Omental fat pad (tissue), 4 donors: ENCODE measurements around the gene CYP19A1. TPM values are rescaled to one million over a fixed set of nuclear protein-coding genes. Genes with fewer than 3 reads are reported as not detected.
A peak's percentile ranks its signal among the peaks of the same experiment; 100 is the strongest.

ENCODE experiments used
- ATAC-seq: fragments of 150-250 bp; one replicate; pipeline ENCODE4 v1.9.1; 2016; ENCODE audit warnings: mild to moderate bottlenecking, moderate library complexity; ENCODE audit not compliant: low FRiP score
- DNase-seq: peaks from one replicate; pipeline ENCODE4 v3.0.0-alpha.2; 2019; ENCODE audit warnings: low spot score
- total RNA-seq, 4 donors: library from RNA; depleted of rRNA; stranded (reverse); fragments of >200 nt; gene quantifications; one replicate each; pipeline ENCODE4 v1.1.0, GENCODE V29; 2016
- TF ChIP-seq, protein P1 (sequence below), 3 donors: fragments of 450-650 bp; IDR thresholded peaks; one replicate each; pipeline ENCODE4 v1.5.1; 2016 to 2017; ENCODE audit warnings: antibody characterized with exemption in 3 of 3, mild to moderate bottlenecking in 3 of 3, moderate library complexity in 2 of 3

The CYP19A1 gene
- total RNA-seq, 4 donors from 2014 or later, result 1.5 to 16.2 (median 6.8) TPM; not detected in 1

DNA sequence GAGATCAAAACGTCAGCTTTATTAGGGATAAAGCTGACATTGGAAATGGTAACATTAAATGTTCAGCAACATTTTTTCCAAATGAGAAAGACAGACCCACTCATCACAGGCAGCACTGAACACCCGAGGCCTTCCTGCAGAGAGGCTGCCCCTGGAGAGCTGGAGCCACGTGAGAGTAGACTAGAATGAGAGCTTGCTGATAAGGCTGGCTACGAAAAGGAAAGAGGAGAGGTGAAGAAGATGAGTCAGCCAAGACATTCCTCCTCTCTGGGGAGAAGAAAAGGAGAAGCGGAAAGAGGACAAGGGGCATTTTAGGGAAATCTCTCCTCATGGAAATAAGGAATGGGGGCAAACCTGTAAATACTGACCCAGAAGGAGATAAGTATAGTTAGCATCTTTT, 7.3 kb downstream of the CYP19A1 start:
- ATAC-seq (no peak), DNase-seq (no peak)
- TF ChIP-seq, protein P1, sequence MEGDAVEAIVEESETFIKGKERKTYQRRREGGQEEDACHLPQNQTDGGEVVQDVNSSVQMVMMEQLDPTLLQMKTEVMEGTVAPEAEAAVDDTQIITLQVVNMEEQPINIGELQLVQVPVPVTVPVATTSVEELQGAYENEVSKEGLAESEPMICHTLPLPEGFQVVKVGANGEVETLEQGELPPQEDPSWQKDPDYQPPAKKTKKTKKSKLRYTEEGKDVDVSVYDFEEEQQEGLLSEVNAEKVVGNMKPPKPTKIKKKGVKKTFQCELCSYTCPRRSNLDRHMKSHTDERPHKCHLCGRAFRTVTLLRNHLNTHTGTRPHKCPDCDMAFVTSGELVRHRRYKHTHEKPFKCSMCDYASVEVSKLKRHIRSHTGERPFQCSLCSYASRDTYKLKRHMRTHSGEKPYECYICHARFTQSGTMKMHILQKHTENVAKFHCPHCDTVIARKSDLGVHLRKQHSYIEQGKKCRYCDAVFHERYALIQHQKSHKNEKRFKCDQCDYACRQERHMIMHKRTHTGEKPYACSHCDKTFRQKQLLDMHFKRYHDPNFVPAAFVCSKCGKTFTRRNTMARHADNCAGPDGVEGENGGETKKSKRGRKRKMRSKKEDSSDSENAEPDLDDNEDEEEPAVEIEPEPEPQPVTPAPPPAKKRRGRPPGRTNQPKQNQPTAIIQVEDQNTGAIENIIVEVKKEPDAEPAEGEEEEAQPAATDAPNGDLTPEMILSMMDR (IDR thresholded peaks at IDR 0.05), result no peak

- DNase-seq, result no peak
- TF ChIP-seq, protein P1 (IDR thresholded peaks at IDR 0.05), result no peak
- no peak for ATAC-seq
Measured at GRCh38 chr15:51328926-51329325, 9.5 kb downstream of the CYP19A1 start.

DNA sequence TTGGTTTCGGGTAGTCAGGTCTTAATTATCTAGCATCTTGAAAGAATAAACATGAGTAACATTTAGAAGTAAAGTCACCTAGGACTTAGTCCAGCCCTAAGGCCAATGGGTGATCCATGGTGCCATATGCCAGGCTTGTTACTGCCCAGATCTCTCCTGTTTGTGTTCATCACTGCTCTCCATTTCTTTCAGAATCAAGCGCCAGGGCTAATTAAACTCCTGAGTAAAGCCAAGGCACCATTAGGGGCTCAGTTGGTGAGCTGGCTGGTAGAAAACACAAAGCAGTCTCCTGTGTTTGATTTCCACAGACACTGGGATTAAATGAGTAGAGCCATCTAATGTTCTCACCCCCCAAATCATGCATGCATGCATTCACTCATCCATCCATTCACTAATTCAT, 11.3 kb downstream of the CYP19A1 start:
- TF ChIP-seq, protein P1 (IDR thresholded peaks at IDR 0.05), result no peak
- no peak for ATAC-seq
- DNase-seq, result no peak

DNA sequence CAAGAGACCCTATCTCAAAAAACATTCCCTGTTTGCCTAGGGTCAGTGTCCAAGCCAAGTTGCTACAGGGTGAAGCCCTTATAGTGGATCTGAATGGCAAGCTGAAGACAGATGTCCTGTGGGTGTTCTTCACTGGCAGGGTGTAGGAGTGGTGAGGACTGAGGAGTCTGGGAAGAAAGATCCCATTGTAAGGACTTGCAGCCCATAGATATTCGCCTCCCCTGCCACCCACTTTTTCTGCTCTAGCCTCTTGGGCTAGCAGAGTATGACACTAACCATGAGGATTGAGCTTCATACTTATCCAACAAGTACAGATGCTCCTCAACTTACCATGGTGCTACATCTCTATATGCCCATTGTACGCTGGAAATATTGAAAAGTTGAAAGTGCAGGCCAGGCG, 13.2 kb downstream of the CYP19A1 start:
- ATAC-seq (no peak), DNase-seq (no peak)
- TF ChIP-seq, protein P1 (IDR thresholded peaks at IDR 0.05), result no peak

DNA sequence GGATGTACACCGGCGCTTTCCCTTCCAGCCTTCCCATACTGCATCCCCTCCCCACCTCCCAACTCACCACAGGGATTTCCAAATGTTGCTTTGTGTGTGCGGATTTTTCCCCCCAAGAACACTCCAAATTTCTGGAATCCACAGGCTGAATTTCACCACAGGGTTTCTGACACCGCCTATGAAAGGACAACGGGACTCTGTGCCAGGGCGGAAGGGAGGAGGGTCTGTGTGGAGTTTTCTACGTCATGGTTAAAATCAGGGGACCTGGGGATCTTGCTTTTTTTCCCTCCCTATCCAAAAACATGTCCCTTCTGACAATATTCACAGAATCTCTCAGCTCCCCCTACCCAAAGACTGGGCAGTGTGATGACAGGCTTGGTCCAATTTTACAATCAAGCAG, 14.6 kb downstream of the CYP19A1 start:
- TF ChIP-seq, protein P1 (IDR thresholded peaks at IDR 0.05), result no peak
- ATAC-seq (no peak), DNase-seq (no peak)

DNA sequence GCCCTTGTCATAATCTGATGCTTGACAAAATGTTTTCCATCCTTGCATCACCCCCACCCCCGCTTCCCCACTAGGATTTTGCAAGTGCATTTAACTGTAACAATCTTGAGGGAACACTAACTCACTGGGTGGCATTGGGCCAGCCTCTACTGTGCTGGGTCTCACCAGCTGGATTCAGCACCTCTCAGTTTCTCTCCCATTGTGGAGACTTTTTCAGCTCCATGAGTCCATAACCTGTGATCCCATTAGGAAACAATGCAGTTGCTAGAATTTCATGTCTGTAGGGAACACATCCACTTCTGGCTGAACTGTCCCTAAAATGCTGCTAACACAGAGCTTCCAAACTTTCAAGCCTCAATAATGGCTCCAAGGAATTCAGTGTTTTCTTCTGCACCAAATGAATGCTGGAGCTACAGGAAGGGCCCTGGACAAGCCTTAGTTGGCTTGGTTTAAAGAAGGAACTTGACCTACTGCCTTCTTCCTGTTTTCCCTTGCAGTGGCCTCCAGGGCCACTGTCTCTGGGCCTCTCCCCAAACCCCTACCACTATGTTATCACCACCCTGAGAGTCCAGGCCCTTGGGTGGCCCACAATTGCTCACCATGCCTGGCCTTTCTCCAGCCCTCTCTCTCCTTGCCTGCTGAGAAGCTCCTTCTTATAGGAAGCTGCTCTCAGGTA, 15.6 kb downstream of the CYP19A1 start:
- no peak for ATAC-seq
- DNase-seq, result peak; percentile 43
- TF ChIP-seq, protein P1 (IDR thresholded peaks at IDR 0.05), result no peak

GRCh38 chr15:51321316-51321715, 17.1 kb downstream of the CYP19A1 start:
- DNase-seq, result no peak
- TF ChIP-seq, protein P1 (IDR thresholded peaks at IDR 0.05), result no peak
- no peak for ATAC-seq
